IMR-90 (cell line): Measurements from ENCODE around the gene NFATC1. TPM values are rescaled to one million over a fixed set of nuclear protein-coding genes. Genes with fewer than 3 reads are reported as not detected.

ENCODE experiments used
- ATAC-seq: fragments of 200-7000 bp; cut with Tn5 transposase; 2 replicates; pipeline ENCODE4 v1.9.1; 2020; ENCODE audit warnings: low read depth, mild to moderate bottlenecking, moderate library complexity
- BruUV-seq: library from RNA; stranded (reverse); fragments of 400-500 nt; replicated peaks from 2 replicates; lab custom pipeline; 2021; lab: Mats Ljungman, UMichigan
- CTCF ChIA-PET: fragments of 300-600 bp; formaldehyde crosslinking; extraction: SDS; loops from one replicate; lab custom pipeline; 2021; ENCODE audit warnings: antibody characterized with exemption; lab: Yijun Ruan, JAX
- POLR2A ChIA-PET: fragments of 300-600 bp; sonication (Branson Sonifier 250); formaldehyde crosslinking; loops from one replicate; lab custom pipeline; 2022; ENCODE audit warnings: antibody characterized with exemption; ENCODE audit not compliant: unreplicated experiment; lab: Charles Lee
- DNase-seq: peaks from one replicate; pipeline ENCODE4 v3.0.0; 2013
- H2AFZ ChIP-seq: replicated peaks from 2 replicates; pipeline ENCODE3; 2013; ENCODE audit warnings: low read length, mild to moderate bottlenecking; ENCODE audit not compliant: poor library complexity
- H2AK5ac ChIP-seq: 2 replicates; pipeline ENCODE4 v1.6.1; 2013; ENCODE audit warnings: low read depth, low read length, inconsistent platforms
- H2AK9ac ChIP-seq: replicated peaks from 2 replicates; pipeline ENCODE3; 2013; ENCODE audit warnings: mild to moderate bottlenecking, low read depth, low read length, moderate library complexity; ENCODE audit not compliant: poor library complexity
- H2BK120ac ChIP-seq: 2 replicates; pipeline ENCODE4 v1.6.1; 2013; ENCODE audit warnings: low read depth, low read length, inconsistent platforms
- H2BK15ac ChIP-seq: 3 replicates; pipeline ENCODE4 v1.6.1; 2013; ENCODE audit warnings: low read depth, low read length, inconsistent platforms
- H2BK20ac ChIP-seq: 2 replicates; pipeline ENCODE4 v1.6.1; 2013; ENCODE audit warnings: low read depth, mild to moderate bottlenecking, inconsistent platforms, low read length, moderate library complexity
- H2BK5ac ChIP-seq: 2 replicates; pipeline ENCODE4 v1.6.1; 2013; ENCODE audit warnings: mild to moderate bottlenecking, low read depth, low read length, inconsistent platforms; ENCODE audit not compliant: poor library complexity, severe bottlenecking
- H3K14ac ChIP-seq: replicated peaks from 2 replicates; pipeline ENCODE4 v1.6.1; 2013; ENCODE audit warnings: low read depth, low read length, inconsistent platforms
- H3K18ac ChIP-seq: 2 replicates; pipeline ENCODE4 v1.6.1; 2013; ENCODE audit warnings: low read depth, low read length, control low read depth
- H3K23ac ChIP-seq: 2 replicates; pipeline ENCODE4 v1.6.1; 2013; ENCODE audit warnings: low read depth, low read length, inconsistent platforms
- H3K27ac ChIP-seq: 2 replicates; pipeline ENCODE4 v1.5.1; 2013; ENCODE audit warnings: mild to moderate bottlenecking, control low read depth, low read length; ENCODE audit not compliant: insufficient read depth
- H3K27me3 ChIP-seq: 2 replicates; pipeline ENCODE4 v1.6.1; 2013; ENCODE audit warnings: low read length; ENCODE audit not compliant: control insufficient read depth, insufficient read depth
- H3K36me3 ChIP-seq: 2 replicates; pipeline ENCODE4 v1.6.1; 2013; ENCODE audit warnings: low read length, mixed read lengths; ENCODE audit not compliant: control insufficient read depth, insufficient read depth
- H3K4ac ChIP-seq: 2 replicates; pipeline ENCODE4 v1.6.1; 2013; ENCODE audit warnings: low read depth, low read length, inconsistent platforms
- H3K4me1 ChIP-seq: 2 replicates; pipeline ENCODE4 v1.6.1; 2013; ENCODE audit warnings: low read length, mixed read lengths; ENCODE audit not compliant: control insufficient read depth, insufficient read depth
- H3K4me2 ChIP-seq: 2 replicates; pipeline ENCODE4 v1.6.1; 2013; ENCODE audit warnings: low read depth, mild to moderate bottlenecking, control low read depth, low read length, moderate library complexity
- H3K4me3 ChIP-seq: 2 replicates; pipeline ENCODE4 v1.5.1; 2013; ENCODE audit warnings: low read depth, mild to moderate bottlenecking, control low read depth, low read length, moderate library complexity; ENCODE audit not compliant: insufficient read depth
- H3K56ac ChIP-seq: 2 replicates; pipeline ENCODE4 v1.6.1; 2013; ENCODE audit warnings: low read length, inconsistent platforms; ENCODE audit not compliant: insufficient read depth; ENCODE audit errors: extremely low read depth
- H3K79me1 ChIP-seq, 2 experiments: 2 replicates each; pipeline ENCODE4 v1.6.1; 2013; ENCODE audit warnings: low read length in 2 of 2, inconsistent platforms in 1 of 2, low read depth in 1 of 2
- H3K9ac ChIP-seq: 2 replicates; pipeline ENCODE4 v1.6.1; 2013; ENCODE audit warnings: low read depth, low read length, control low read depth
- H3K9me1 ChIP-seq: 2 replicates; pipeline ENCODE4 v1.6.1; 2013; ENCODE audit warnings: low read length, inconsistent platforms; ENCODE audit not compliant: insufficient read depth
- H3K9me3 ChIP-seq: 2 replicates; pipeline ENCODE4 v1.6.1; 2013; ENCODE audit warnings: low read length; ENCODE audit not compliant: control insufficient read depth, insufficient read depth
- H4K20me1 ChIP-seq: 2 replicates; pipeline ENCODE4 v1.6.1; 2013; ENCODE audit warnings: low read length, inconsistent platforms; ENCODE audit not compliant: insufficient read depth
- H4K5ac ChIP-seq: 2 replicates; pipeline ENCODE4 v1.6.1; 2013; ENCODE audit warnings: mild to moderate bottlenecking, low read depth, low read length, control low read depth
- H4K8ac ChIP-seq, 2 experiments: 2 replicates each; pipeline ENCODE4 v1.6.1; 2013; ENCODE audit warnings: low read depth in 2 of 2, low read length in 2 of 2, control low read depth in 1 of 2, inconsistent platforms in 1 of 2
- H4K91ac ChIP-seq: 2 replicates; pipeline ENCODE4 v1.6.1; 2013; ENCODE audit warnings: low read depth, low read length, inconsistent platforms; ENCODE audit not compliant: insufficient read depth
- CEBPB ChIP-seq: IDR thresholded peaks from 2 replicates; pipeline ENCODE4 v1.6.1; 2012; ENCODE audit warnings: low read depth, low read length, improper control_type of control experiment
- CHD1 ChIP-seq: IDR thresholded peaks from 2 replicates; pipeline ENCODE4 v1.6.1; 2012; ENCODE audit warnings: low read depth, low read length, improper control_type of control experiment
- MAZ ChIP-seq: IDR thresholded peaks from 2 replicates; pipeline ENCODE4 v1.6.1; 2012; ENCODE audit warnings: low read depth, mild to moderate bottlenecking, low read length, improper control_type of control experiment, moderate library complexity, borderline replicate concordance
- MXI1 ChIP-seq: IDR thresholded peaks from 2 replicates; pipeline ENCODE4 v1.6.1; 2012; ENCODE audit warnings: low read depth, mild to moderate bottlenecking, low read length, moderate library complexity, borderline replicate concordance
- POLR2A ChIP-seq: IDR thresholded peaks from 2 replicates; pipeline ENCODE4 v1.6.1; 2012; ENCODE audit warnings: mild to moderate bottlenecking, low read depth, low read length
- RCOR1 ChIP-seq: IDR thresholded peaks from 2 replicates; pipeline ENCODE4 v1.6.1; 2012; ENCODE audit warnings: mild to moderate bottlenecking, low read length, improper control_type of control experiment; ENCODE audit not compliant: insufficient replicate concordance
- SMC3 ChIP-seq: fragments of 150-350 bp; IDR thresholded peaks from 2 replicates; pipeline ENCODE4 v1.6.1; 2016; ENCODE audit warnings: low read depth, mild to moderate bottlenecking, antibody characterized with exemption, low read length, moderate library complexity
- WGBS, 2 experiments: methylation state at CpG; one replicate each; pipeline versions ENCODE4 v1.1.5 to v1.1.7; 2013; ENCODE audit warnings: missing lambda C conversion rate in 2 of 2; ENCODE audit not compliant: insufficient read length in 1 of 2; ENCODE audit errors: extremely low coverage in 2 of 2; 5-methylcytosine and 5-hydroxymethylcytosine counted together
- dilution Hi-C: fragments of 300-500 bp; cut with HindIII; formaldehyde crosslinking; loops from one replicate; pipeline ENCODE4 v1.14.3; 2018; ENCODE audit warnings: low sequenced_read_pairs; ENCODE audit not compliant: unreplicated experiment
- in situ Hi-C: fragments of 300-500 bp; cut with MboI; formaldehyde crosslinking; loops from 3 replicates; pipeline ENCODE4 v1.14.3; 2019; ENCODE audit warnings: low sequenced_read_pairs, inconsistent platforms, mixed read lengths
- intact Hi-C: fragments of 100-400 bp; cut with micrococcal nuclease; formaldehyde crosslinking; loops from 2 replicates; pipeline ENCODE4 v1.10.0; 2022
- polyA plus RNA-seq, 3 experiments: library from polyadenylated mRNA; depleted of rRNA; stranded (reverse); fragments of >200 nt; gene quantifications; 2 replicates each; pipeline ENCODE4 v1.2.3, GENCODE V29; 2012; ENCODE audit warnings: low replicate concordance in 1 of 3
- total RNA-seq: library from RNA; depleted of rRNA; stranded (reverse); fragments of >200 nt; gene quantifications from 2 replicates; pipeline ENCODE4 v1.2.3, GENCODE V29; 2012
- TF ChIP-seq, protein P1 (sequence below): fragments of 150-350 bp; IDR thresholded peaks from 2 replicates; pipeline ENCODE4 v1.6.1; 2016; ENCODE audit warnings: low read depth, mild to moderate bottlenecking, low read length, moderate library complexity, borderline replicate concordance

The NFATC1 gene
- total and polyA plus RNA-seq, 2 of the 4 experiments (the other 2 are of a cell fraction): 0.36 to 1.8 TPM

DNA sequence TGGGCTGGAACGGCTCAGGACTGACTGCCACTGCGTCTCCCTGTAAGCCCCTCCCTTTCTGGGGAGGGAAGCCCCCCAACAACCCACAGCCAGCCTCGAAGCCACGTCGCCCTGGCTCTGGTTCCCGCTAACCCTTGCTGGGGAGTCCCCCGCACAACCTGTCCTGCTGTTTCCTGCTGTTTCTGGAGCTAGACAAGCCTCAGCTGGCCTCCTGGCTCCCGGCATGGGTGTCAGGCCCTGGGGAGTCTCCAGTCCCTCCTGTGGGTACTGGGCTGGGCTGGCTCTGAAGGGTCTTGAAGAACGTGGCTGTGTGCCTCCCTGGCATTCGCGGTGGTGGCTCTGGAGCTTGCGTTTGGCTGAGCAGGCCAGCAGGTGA, 20.9 kb downstream of the NFATC1 start:
- CTCF ChIA-PET: no interaction called here
- Histone ChIP-seq H3K56ac (no peak overlapping the region), H3K4me1 (no peaks in the 10 kb centered on the region), H3K9me1 (no peaks in the 10 kb centered on the region), H3K14ac (no peak overlapping the region), H2AK9ac (no peak overlapping the region), H3K27me3 (no peaks in the 10 kb centered on the region), H3K79me1 (no peaks in the 10 kb centered on the region), H3K4me3 (no peak overlapping the region), H4K91ac (no peak overlapping the region), H2BK120ac (no peak overlapping the region), H4K5ac (no peak overlapping the region), H3K18ac (no peak overlapping the region), H3K4me2 (no peak overlapping the region), H4K8ac (no peak overlapping the region), H3K9me3 (no peaks in the 10 kb centered on the region), H3K27ac (no peak overlapping the region), H2BK5ac (no peak overlapping the region), H2AK5ac (no peak overlapping the region), H4K20me1 (no peaks in the 10 kb centered on the region), H3K4ac (no peak overlapping the region), H3K9ac (no peak overlapping the region), H3K36me3 (peaks cover 10% of the 10 kb centered on the region; the same call in 1 of the 2 replicates), H2BK20ac (no peak overlapping the region), H2AFZ (no peak overlapping the region), H3K23ac (no peak overlapping the region), H2BK15ac (no peak overlapping the region)
- no TSS peak for BruUV-seq
- TF ChIP-seq RCOR1 (no peak), SMC3 (no peak), CHD1 (no peak), CEBPB (no peak), MAZ (no peak), POLR2A (no peak), MXI1 (no peak)
- TF ChIP-seq, protein P1, sequence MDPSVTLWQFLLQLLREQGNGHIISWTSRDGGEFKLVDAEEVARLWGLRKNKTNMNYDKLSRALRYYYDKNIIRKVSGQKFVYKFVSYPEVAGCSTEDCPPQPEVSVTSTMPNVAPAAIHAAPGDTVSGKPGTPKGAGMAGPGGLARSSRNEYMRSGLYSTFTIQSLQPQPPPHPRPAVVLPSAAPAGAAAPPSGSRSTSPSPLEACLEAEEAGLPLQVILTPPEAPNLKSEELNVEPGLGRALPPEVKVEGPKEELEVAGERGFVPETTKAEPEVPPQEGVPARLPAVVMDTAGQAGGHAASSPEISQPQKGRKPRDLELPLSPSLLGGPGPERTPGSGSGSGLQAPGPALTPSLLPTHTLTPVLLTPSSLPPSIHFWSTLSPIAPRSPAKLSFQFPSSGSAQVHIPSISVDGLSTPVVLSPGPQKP: no peak
- intact Hi-C loops: no loop called here
- dilution Hi-C loops: no loop called here
- DNase-seq: no peak
- no peak for ATAC-seq
- in situ Hi-C loops: no loop called here
- WGBS, 2 experiments: 55% methylated on average over 2 of the region's 12 CpGs; no CpG with 5 or more reads in 1 of the 2 experiments
- POLR2A ChIA-PET: no interaction called here
